MM.1S (cell line): Measurements from ENCODE around the gene STXBP6.

Source experiments
- CTCF ChIP-seq: fragments of 300-600 bp; sonication (generic); IDR thresholded peaks from 2 replicates; pipeline ENCODE4 v1.5.1; 2016; ENCODE audit warnings: antibody characterized with exemption, low read length, mixed read lengths
- EZH2 ChIP-seq: fragments of 300-600 bp; sonication (generic); optimal IDR thresholded peaks from 2 replicates; pipeline ENCODE3; 2017; ENCODE audit warnings: low read depth, mild to moderate bottlenecking, antibody characterized with exemption, low read length, mixed read lengths

DNA sequence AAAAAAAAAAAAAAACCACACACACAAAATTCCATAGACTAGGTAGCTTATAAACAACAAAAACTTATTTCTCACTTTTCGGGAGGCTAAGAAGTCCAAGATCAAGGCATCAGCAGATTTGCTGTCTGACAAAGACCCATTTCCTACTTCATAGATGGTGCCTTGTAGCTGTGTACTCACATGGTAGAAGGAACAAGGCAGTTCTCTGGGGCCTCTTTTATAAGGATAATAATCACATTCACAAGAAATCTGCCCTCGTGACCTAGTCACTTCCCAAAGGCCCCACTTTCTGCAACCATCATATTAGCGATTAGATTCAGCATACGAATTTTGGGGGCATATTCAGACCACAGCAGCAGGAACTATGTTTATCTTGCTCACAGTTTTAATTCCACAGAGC, 54.9 kb downstream of the STXBP6 start:
- TF ChIP-seq CTCF: no peak
- no peak for TF ChIP-seq EZH2
